KOPT-K1 (cell line): Measurements from ENCODE around the gene KIF26B.

Source experiments
- H3K27ac ChIP-seq: fragments of 200-600 bp; sonication (generic); 2 replicates; pipeline ENCODE4 v1.5.1; 2016; ENCODE audit warnings: antibody characterized with exemption, mild to moderate bottlenecking, low read depth, low read length; ENCODE audit not compliant: poor library complexity, severe bottlenecking
- H3K36me3 ChIP-seq: fragments of 200-600 bp; sonication (generic); 2 replicates; pipeline ENCODE4 v1.5.1; 2017; ENCODE audit warnings: antibody characterized with exemption, mild to moderate bottlenecking, low read length, moderate library complexity; ENCODE audit not compliant: insufficient read depth
- H3K9me3 ChIP-seq: fragments of 200-600 bp; sonication (generic); 2 replicates; pipeline ENCODE4 v1.5.1; 2017; ENCODE audit warnings: antibody characterized with exemption, low read length, mild to moderate bottlenecking; ENCODE audit not compliant: insufficient read depth, poor library complexity, severe bottlenecking

The KIF26B gene

DNA sequence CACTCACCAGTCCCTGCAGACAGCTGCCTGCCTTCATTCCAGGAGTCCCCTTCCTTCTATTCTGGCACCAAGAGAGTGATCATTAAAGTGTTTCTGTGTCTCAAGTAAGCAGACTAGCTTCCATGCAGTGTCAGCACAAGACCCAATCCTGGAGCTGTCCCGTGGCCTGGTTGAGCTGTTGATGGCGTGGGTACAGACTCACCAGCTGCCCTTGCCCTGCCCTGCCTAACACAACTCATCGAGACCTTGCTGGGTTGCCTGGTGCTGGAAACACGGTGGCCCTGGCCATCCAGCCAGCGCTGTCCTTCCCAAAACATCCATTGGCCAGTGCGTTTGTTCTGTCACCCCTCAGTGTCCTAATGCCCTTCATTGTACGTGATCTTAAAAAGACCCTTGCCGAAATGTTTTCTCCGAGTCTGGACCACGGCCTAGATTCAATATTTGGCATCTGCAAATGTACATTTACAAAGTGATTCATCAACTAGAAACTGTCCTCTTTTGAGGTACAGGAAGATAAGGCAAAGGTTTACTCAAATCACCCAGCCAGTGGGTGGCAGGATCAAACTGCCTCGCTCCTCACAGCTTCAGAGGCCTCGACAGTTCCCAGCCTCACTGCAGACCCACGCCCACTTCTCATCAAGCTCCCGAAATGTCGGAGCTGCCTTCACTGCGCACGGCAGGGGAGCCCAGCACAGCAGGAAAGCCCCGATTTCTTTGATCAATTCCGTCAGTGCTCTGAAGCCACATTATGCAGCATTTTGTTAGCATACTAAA is 494.2 kb downstream of the KIF26B start:
- Histone ChIP-seq H3K27ac (no peak overlapping the region), H3K9me3 (no peaks in the 10 kb centered on the region), H3K36me3 (no peaks in the 10 kb centered on the region)

DNA sequence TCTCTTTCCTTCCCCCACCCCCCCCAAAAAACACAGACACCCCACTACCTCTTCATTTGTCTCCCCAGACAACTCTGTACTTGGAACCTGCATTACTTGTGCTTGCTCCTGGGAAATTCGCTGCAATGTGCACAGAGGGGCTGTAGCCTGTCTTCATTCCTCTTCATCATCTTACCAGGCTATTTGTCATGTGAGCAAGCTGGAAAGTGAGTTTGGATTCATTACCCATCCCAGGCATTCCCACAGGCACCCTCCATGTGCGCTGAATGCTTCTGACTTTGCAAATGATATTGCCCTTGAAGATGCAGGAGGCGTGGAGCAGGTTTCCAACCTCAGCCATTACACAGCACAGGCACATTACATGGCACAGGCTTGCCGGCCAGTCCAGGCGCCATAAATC is 494.9 kb downstream of the KIF26B start:
- H3K36me3 ChIP-seq, result no peaks in the 10 kb centered on the region
- H3K27ac ChIP-seq, result no peak overlapping the region
- H3K9me3 ChIP-seq, result no peaks in the 10 kb centered on the region

GRCh38 chr1:245650441-245650960 is 495.7 kb downstream of the KIF26B start:
- Histone ChIP-seq H3K36me3 (no peaks in the 10 kb centered on the region), H3K27ac (no peak overlapping the region), H3K9me3 (no peaks in the 10 kb centered on the region)

GRCh38 chr1:245651093-245651492 is 496.3 kb downstream of the KIF26B start:
- H3K27ac ChIP-seq, result no peak overlapping the region
- H3K9me3 ChIP-seq, result no peaks in the 10 kb centered on the region
- H3K36me3 ChIP-seq, result no peaks in the 10 kb centered on the region

GRCh38 chr1:245652116-245652515 is 497.3 kb downstream of the KIF26B start:
- H3K27ac ChIP-seq, result no peak overlapping the region
- H3K9me3 ChIP-seq, result no peaks in the 10 kb centered on the region
- H3K36me3 ChIP-seq, result no peaks in the 10 kb centered on the region

DNA sequence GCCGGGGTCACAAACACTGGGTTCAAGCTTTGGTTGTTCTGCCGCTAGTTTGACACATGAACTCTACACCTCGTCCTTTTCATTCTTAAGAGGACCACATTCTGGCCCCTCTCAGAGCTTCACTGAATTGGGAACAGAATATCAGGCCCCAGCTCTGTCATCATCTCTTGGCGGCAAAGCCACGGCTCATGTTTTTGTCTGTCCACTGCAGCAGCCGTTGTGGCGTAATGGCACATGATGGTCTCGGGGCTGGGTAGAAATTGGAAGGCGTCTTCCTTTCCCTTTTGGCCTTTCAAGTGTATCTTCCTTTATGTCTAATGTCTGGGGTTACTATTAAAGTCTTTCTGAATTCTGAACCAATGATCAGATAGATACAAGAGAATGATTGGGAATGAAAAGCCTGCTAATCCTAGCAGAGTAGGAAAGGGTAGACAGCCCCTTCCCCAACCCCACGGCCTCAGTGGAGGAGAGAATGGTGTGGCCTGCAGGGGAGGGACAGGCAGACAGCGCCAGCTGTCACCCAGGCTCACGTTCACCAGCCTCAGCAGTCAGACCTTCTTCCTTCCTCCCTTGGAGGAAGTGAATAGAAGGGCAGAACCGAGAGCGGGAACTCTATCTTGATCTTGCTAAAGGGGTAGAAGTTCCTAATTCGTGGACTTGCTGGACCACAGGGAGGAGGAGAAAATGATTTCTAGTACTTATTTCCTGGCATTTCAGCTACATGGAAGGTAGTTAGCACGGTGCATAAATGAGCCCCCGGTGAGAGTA is 498.1 kb downstream of the KIF26B start:
- no peak overlapping the region for H3K27ac ChIP-seq
- no peaks in the 10 kb centered on the region for H3K9me3 ChIP-seq
- H3K36me3 ChIP-seq, result no peaks in the 10 kb centered on the region

- H3K27ac ChIP-seq, result no peak overlapping the region
- no peaks in the 10 kb centered on the region for H3K36me3 ChIP-seq
- H3K9me3 ChIP-seq, result no peaks in the 10 kb centered on the region
Observed at GRCh38 chr1:245654460-245655050, 499.8 kb downstream of the KIF26B start.

DNA sequence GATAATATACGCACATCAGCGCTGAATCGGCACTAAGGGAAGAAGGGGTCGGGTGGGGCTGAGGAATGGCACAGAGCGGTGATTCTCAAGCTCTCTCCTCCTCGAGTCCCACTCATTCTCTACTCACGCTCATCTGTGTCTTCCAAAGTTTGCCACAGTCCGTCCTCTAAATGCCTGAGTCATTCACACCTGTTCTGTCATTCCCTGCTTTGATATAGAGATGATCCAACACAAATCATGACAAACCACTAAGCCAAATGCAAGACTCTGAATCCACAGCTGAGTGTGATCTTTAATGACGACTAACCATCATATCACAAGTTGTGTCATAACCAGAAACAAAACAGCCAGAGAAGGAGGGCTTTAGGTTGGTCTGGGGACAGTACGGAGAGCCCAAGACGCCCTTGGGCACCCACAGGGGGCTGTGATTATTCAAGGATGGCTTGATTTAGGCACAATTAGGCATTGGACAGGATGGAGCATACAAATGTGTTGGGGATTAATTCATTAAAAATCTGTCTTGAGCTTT is 501.5 kb downstream of the KIF26B start:
- no peaks in the 10 kb centered on the region for H3K36me3 ChIP-seq
- no peaks in the 10 kb centered on the region for H3K9me3 ChIP-seq
- H3K27ac ChIP-seq, result no peak overlapping the region

GRCh38 chr1:245657371-245657770 is 502.6 kb downstream of the KIF26B start:
- H3K36me3 ChIP-seq, result no peaks in the 10 kb centered on the region
- H3K9me3 ChIP-seq, result no peaks in the 10 kb centered on the region
- H3K27ac ChIP-seq, result no peak overlapping the region

DNA sequence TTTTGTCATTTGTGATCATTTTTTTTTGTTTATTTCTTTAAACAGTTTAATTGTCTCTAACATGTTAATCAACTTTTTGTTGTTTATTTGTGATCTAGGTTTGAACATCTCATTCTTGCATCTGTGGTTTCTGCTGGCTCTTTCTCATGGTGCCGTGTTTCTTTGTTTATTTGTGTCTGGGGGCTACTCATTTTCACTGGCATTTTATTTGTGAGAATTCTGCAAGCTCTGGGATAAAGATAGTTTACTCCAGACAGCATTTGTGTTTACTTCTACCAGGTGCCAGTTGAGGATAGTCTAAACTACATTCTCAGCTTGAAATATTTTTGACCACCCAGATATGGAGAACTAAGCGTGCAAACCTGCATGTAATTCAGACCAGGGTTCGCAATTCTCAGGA is 508.6 kb downstream of the KIF26B start:
- Histone ChIP-seq H3K9me3 (no peaks in the 10 kb centered on the region), H3K36me3 (no peaks in the 10 kb centered on the region)

DNA sequence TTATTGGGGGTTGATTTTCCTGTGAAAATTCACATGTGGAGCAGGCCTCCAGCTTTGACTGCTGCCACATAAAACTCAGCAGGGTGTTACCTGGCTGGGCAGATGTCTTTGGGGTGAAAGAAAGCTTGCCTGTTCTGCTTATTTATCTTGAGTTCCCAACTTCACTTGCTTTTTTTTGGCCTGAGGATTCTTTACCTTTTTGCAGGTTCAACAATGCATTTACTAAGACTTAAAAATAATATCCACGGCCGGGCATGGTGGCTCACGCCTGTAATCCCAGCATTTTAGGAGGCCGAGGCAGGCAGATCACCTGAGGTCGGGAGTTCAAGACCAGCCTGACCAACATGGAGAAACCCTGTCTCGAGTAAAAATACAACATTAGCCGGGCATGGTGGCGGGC is 509.1 kb downstream of the KIF26B start:
- H3K36me3 ChIP-seq, result no peaks in the 10 kb centered on the region
- H3K27ac ChIP-seq, result no peak overlapping the region
- no peaks in the 10 kb centered on the region for H3K9me3 ChIP-seq

More for the DNA sequence above, 508.6 kb downstream of the KIF26B start:
- H3K27ac ChIP-seq, result no peak overlapping the region

DNA sequence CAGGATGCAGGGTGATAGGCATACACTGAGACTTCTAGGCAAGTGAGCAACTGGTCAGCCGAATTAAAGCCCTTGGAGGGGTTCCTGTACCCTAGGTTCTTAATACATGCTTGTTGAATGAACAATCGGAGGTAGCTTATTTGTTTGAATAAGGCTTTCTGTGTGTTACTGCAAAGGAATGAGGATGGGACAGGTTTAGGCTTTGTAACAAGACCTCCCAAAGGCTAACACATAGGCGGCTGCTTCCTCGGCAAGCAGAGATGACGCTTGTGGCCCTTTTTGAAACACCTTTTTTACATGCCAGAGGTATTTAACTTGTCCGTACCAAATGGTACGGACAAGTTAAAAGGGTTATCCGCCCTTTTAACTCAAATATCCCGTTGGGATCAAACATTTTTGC is 511.6 kb downstream of the KIF26B start:
- Histone ChIP-seq H3K27ac (no peak overlapping the region), H3K36me3 (no peaks in the 10 kb centered on the region), H3K9me3 (no peaks in the 10 kb centered on the region)

- Histone ChIP-seq H3K36me3 (no peaks in the 10 kb centered on the region), H3K27ac (no peak overlapping the region), H3K9me3 (no peaks in the 10 kb centered on the region)
Observed at GRCh38 chr1:245671349-245671748, 516.6 kb downstream of the KIF26B start.

DNA sequence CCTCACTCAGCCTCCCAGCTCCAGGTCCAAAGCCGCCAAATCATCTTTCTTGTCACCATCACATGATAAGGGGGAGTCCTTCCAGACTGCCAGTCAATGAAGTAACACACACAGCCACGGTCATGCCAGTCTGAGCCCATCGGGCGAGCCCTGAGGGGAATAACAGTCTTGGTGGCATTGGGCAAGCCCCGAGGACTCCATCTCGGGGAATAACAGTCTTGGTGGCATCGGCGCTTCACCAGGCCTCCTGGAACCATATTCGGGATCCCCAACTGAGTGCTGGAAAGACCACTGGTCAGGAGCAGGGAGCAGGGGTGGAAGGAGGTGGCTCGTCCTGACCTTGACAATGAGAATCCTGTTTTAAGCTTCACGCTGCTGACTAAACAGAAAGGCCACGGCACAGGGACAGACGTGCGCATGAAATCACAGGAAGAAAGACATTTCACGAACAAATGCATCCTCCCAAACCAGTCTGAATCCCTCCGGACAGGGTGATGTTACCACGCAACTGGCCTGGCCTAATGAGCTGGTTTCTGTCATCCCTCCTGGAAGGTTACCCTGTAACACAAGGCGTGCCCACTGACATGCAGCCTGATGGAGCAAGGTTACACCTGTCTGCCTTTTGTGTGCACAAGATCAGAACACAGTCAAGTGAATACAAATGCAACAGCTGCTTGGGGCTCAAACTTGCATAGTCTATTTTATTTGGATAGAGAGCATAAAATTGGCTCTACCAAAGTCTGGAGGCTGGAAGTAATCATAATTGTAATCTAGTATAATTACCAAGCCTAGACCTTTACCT is 517.4 kb downstream of the KIF26B start:
- no peak overlapping the region for H3K27ac ChIP-seq
- no peaks in the 10 kb centered on the region for H3K9me3 ChIP-seq
- H3K36me3 ChIP-seq, result no peaks in the 10 kb centered on the region
